HG03354 (cell line): ENCODE data around the gene SLPI.
A peak's percentile ranks its signal among the peaks of the same experiment; 100 is the strongest.

ENCODE experiments used
- ATAC-seq: cut with Tn5 transposase; IDR thresholded peaks from one replicate; pipeline ENCODE4 v1.9.1; 2021; ENCODE audit warnings: mild to moderate bottlenecking; ENCODE audit not compliant: unreplicated experiment, poor library complexity, severe bottlenecking

SLPI gene, protein sequence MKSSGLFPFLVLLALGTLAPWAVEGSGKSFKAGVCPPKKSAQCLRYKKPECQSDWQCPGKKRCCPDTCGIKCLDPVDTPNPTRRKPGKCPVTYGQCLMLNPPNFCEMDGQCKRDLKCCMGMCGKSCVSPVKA

DNA sequence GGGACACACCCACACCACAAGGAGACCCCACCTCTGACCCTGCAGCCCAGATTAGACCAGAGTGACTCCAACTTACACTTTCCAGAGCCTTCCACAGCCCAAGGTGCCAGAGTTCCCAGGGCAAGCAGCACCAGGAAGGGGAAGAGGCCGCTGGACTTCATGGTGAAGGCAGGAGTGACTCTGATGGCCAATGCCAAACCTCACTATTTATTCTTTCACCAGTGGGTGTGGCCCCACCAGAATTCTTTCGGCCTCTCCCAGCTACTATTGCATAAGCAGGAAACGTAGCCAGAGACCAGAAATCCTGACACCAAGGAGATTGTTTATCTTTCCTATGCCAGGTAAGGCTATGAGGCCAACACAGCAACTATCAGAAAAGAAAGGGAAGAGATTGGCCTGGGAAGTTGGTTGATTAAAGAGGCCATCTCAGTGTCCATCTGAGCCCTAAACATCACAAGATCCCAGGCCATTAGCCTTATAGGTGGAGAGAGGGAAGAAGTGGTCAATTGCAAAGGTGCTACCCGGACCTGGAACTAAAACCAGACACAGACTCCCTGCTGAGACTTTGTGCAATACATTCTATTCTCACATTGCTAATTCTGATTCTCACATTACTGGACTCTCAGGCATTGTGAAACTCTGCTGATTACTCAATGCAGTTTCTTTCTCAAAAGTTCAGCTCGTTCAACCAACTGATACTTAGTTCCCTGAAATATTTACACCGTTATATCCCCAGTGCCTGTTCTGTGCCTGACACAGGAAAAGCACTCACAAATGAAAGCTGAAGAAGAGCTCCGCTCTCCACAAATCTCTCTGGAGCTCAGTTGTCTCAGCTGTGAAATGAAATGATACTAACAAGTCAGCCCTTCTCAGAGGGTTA lies at the start of gene SLPI:
Gene SLPI (minus strand): TSS at position 182 of the 880 bp plus-strand sequence. CDS start 21 bp downstream, at position 161.
- ATAC-seq: no peak

DNA sequence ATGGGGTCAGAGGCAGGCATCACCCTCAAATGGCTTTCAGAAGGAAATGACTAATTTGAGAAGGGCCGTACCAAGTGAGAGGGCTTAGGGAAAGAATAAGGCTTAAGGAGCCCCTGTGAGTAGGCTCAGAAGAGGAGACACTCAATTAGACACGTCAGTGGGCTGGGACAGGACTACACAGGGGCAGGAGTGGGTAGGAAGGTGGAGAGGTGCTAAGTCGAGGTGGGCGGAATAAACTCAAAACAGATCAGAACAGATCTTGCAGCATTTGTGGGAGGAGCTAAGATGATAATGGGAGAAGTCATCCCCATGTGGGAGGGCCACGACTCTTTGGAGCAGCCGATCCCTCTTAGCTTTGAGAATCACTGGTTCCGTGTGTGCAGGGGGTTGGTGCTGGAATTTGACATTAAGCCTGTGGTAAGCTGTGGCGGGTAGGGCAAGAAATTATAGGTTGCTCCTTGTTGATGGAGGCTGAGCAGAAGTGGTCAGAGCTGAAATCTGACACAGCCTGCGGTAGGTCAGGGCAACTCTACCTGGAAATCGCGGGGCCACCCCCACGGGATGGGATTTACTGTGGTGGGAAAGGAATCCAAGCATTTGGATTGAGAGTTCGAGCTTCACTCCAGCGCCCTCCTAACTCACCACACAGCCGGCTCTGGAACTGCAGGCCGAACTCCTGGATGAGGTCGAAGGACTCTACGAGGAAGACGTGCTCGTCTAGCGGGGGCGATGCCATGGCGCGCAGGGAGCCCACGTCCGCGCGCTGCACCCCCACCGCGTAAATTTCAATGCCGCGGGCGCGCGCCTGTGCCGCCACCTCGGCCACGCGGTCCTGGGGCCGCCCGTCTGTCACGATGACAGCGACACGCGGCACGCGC lies 49.5 kb upstream of the SLPI start:
- no peak for ATAC-seq

DNA sequence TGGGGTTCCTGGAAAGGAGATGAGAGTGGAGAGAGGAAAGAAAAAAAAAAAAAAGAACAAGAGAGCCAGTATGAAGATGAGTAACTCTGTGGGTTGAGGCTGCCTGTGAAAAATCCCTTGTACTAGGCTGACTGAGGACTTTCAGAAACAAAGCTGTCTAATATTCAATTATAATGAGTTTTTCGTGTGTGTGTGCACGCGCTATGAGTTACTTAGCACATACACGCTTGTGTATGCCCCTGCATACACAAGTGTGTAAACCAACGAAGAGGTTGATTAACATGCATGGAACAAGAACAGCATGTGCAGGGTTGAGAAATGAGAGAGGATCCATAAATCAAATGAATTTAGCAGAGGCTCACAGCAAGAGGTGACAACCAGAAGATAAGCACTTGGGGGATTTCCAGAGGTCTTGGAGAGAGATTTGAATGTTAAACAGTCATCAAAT lies 47.5 kb upstream of the SLPI start:
- ATAC-seq: no peak

DNA sequence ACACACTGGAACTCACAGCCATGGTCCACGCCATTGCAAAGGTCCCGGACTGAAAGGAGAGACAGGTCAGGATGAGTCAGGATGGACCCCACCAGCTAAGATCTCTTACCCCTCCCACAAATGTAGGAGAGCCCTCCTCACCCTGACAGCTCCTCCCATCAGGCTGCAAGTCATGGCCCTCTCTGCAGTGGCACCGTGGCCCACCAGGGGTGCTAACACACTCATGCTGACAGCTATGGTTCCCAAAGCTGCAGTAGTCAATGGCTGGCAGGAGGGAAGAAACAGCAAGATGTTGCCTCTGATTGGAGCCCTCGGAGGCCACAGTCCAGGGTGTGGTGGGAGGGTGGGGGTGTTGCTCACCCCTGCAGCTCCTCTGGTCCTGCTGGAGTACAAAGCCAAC lies 46.6 kb upstream of the SLPI start:
- peak; percentile 59 for ATAC-seq

DNA sequence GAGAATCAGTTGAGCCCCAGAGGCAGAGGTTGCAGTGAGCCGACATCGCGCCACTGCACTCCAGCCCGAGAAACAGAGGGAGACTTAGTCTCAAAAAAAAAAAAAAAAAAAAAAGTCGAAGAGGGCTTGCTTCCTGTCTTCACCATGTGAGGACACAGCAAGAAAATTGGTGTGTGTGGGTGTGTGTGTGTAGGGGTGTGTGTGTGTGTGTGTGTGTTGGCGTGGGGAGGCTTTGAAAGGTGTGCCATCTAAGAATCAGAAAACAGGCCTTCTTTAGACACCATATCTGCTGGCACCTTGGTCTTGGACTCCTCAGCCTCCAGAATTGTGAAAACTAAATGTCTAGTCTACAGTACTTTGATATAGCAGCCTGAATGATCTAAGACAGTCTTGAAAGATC lies 45.4 kb upstream of the SLPI start:
- ATAC-seq: no peak

DNA sequence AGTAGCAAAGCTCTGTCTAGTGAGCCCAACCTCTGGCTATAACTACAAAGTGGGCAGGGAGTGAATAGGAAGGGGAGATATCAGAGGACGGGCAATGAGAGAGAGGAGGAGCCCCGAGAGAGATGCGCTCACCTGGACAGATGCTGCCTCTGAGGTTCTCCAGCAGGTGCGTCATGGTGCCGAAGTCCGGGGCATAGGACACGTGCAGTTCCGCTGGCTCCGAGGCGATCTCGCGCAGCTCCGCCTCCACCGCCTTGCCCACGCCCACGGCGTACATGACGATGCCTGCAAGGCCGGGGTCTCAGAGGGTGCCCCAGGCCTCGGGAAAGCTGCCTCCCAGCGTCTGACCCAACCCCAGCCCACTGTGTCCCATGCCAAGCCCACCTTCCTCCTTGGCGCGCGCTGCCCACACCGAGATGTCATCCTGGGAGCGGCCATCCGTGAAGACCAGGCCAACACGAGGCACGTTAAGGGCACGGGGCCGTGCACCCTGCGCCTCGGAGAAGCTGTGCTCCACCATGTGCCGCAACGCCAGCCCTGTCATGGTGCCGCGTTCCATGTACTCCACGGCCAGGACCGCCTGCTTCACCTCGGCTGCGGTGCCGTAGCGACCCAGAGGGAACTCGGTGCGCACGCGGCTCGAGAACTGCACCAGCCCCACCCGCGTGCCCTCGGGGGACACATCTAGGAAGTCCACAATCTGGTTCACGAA lies 43.6 kb upstream of the SLPI start:
- ATAC-seq: no peak

DNA sequence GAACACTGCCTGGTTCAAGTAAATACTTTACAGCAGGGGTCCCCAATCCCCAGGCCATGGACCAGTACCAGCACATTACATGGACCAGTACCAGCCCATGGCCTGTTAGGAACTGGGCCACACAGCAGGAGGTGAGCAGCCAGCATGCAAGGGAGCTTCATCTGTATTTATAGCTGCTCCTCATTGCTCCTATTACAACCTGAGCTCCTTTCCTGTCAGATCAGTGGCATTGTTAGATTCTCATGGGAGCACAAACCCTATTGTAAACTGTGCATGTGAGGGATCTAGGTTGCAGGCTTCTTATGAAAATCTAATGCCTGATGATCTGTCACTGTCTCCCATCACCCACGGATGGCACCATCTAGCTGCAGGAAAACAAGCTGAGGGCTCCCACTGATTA lies 40.3 kb upstream of the SLPI start:
- no peak for ATAC-seq

DNA sequence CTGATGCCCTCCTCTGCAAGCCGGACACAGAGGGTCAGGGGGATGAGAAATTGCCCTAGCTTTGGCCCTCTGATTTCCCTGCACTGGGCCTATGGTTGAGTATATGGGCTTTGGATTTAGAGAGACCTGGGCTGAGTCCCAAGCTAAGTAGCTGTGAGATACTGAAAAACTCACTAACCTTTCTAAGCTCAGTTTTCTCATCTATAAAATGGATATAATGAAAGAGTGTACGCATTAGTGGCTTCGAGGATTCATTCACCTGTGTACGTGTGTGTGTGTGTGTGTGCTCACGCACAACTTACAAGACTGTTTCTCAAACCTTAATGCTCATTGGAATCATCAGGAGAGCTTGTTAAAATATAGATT lies 39.6 kb upstream of the SLPI start:
- ATAC-seq: no peak

DNA sequence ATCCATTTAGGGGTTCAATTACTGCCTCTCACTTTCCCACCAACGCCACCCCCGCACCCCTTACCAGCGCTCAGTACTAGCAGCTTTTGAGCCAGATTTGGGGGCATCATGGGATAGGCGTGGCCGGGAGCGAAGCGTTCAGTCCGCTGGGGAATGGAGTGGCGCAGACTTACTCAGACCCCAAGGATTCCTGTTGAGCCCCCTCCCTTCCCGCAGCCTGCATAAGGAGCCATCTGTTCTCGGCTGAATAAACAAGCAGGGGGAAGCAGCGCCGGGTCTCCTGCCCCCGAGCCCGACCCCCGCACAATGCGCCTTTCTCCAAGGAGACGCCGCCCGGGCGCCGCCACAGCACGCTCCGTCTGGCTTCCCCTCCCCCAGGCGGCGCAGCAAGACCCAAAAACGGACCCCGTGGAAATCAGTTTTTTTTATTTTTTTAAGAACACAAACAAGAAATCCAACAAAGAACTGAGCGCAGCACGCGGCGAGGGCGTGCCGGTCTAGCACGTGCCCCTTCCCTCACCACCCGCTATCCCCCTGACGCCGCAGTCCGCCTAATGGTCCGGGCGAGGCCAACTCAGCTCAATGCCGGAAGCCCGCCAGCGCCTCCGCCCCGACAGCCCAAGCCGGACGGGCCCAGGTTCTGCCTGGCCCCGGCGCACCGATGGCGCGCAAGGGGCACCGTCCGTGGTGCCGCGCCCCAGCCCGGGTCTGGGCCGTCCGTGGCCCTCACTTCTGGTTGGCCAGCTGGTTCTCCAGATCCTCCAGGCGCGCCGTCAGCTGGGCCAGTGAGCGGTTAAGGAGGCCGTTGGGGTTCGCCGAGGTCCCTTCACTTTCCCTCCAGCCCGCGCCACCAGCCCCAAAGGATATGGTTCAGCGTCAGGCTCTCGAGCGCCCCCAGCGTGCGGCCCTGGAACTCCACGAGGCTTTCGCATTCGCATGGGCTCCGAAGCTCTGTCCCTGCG lies 39.0 kb upstream of the SLPI start:
- peak; percentile 77 for ATAC-seq

DNA sequence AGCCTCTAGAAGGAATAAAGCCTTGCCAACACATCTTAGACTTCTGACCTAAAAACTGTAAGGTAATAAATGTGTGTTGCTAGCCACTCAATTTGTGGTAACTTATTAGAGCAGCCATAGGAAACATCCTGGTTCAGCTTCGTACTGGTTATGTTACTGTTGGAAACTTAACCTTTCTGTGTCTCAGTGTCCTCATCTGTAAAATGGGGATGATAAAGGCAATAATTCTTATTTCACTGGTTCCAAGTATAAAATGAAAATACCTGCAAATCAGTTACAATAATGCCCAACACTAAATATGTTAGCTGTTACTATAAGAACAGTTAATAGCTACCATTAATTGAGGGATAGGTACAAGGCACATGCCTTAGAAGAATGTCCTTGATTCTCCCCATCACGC lies 38.0 kb upstream of the SLPI start:
- no peak for ATAC-seq

DNA sequence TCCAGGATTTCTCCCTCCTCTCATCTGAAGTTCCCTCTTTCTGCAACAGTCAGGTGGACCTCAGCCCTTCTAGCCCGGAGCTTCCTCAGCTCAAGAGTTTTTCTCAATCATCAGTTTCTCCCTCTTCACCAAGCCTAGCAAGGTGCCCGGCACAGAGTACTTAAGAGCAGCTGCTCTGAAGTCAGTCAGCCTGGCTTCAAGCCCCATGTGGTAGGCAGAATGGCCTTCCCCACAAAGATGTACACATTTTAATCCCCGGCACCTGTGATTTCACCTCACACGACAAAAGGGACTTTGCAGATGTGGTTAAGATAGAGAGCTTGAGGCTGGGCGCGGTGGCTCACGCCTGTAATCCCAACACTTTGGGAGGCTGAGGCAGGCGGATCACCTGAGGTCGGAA lies 37.2 kb upstream of the SLPI start:
- ATAC-seq: no peak

DNA sequence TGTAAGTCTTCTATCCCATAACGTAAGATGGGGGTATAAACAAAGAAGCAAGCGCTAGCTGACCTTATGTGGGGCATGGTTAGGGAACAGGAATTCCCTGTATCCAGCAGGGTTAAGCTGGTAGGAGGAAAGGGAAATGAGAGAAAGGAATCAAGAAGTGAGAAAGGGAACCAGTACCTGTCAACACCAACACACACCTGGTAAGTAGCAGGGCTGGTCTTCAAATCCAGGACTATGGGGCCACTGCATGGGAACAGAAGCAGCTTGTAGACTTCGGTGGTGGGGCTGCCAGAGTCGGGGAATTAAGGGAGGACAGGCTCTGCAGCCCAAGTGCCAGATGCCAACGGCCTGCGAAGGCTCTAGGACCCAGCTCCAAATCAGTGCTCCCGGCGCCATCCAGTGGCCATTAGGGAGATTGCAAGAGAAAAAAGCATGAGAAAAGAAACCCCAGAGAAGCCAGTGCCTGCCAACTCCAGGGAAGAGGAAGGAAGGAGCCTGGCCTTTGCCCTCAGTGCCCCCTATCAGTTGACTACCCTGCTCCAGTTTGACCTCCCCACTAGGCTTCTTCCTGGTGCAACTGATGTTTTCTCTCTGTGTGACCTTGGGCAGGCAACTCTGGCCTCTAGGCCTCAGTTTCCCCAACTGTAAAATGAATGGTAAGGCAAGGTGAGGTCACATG lies 36.5 kb upstream of the SLPI start:
- no peak for ATAC-seq

DNA sequence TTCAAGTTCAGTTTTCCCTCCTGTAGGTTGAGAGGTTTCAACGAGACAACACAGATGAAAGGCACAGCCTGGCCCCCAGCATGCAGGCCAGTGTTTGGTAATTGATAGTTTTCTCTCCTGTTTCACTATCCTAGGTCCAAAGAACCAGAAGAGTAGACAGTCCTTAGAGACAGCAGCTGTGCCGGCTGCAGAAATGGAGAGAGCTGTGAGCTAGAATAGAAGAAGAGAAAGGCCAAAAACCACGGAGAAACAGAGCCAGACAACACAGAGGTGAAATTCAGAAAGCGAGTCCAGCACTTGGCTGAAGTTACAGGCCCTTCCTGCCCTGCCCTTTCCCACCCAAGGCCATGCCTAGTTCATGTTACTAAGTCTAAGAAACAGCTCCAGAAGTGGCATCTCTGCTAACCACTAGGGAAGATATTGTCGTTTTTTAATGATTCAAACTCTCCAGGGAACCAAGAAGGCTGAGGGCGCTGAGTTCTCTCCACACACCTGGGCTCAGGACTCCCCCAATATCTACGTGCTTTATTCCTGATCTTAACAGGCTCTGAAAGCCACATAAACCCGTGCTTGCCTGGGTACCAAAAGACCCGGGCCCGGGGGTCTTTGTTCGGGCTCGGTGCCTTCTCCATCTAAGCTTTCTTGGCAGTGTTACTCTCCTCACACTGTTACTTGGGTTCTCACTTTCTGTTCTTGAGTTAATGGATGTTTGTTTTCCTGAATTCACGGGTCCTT lies 35.7 kb upstream of the SLPI start:
- ATAC-seq: no peak

DNA sequence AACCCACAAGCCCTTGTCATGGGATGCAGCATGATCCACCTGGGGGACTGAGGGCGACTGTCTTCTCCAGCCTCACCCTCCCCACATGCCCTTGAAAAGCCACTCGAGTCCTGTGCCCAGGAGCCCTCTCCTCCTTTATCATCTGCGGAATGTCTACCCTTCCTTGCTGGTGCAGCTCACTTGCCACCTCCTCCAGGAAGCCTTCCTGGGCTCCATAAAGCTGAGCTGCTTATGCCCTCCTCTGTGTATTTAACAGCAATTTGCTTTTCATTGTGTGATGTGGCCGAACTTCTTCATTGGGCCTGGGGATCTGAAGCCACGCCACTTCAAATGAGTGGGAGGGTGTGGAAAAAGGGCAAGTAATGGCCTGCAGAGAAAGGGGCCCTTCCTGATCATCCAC lies 34.5 kb upstream of the SLPI start:
- ATAC-seq: no peak

DNA sequence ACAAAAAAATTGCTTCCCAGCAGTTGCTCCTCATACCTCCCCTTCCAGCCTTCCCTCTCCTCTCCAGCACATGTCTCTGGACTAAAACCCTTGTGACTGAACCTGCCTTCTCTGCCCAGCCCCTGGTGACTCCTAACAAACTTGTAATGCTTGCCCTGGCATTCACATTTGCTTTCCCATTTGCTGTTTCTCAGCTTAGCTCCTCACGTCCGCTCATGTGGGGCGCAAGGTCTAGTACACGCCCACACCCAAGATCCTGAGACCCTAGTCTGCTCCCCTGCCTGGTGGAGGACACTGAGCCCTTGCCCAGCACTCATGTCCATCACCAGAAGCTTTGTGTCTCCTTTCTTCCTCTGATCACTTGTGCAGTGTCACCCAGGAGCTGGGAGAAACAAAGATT lies 34.0 kb upstream of the SLPI start:
- ATAC-seq: no peak

DNA sequence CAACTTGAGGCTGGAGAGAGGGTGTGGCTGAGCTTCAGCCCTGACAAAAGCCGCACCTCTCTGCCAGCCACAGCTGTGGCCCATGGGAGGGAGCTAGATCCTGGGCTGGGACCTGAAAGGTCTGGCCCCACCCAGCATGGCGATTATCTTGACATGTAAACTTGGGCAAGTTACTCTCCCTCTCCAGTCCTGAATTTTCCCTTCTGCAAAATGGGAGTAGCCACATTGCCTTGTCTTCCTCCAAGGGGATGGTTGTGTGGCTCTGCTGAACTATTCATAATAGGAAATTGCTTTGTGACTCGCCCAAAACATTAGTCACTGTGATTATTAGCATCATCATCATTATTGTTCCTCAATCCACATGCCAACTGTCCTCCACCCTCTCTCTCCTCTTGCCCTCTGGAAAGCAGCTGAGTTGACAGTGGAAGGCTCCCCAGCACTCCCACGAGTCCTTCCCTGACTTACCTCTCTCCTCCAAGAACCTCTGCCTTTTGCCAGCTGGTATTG lies 29.2 kb upstream of the SLPI start:
- ATAC-seq: no peak

DNA sequence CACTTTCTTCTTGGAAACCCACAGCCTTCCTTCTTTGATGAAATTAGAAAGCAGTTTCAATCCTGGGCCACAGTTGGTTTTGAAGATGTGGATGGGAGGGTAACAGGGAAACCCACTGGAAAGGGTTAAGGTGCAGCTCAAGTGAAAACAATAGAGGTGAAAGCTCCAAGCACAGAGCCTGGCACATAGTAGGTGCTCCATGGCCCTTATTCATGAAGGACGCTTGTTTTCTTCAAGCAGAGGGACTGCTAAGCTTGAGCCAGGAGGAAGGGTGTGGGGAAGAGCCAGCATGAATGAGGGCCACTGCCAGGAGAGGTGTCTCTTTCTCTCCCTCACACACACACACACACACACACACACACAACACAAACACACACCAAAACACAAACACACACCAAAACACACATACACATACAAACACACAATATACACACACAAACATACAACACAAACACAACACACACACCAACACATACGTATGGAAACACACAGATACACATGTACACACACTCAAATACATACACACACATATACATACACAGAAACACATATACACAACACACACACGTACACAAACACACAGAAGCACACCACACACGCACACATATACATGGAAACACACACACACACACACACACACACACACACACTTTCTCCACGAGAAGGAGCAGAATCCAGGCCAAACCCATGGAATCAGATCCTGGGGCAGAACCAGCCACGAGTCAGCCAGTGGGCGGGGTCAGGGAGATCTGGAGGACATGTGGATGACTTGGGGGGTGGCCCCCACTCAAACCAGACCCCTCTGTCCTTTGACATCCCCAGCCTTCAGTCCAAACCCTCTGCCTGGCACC lies 28.6 kb upstream of the SLPI start:
- ATAC-seq: no peak
